Activated T-helper 1 cell treated with anti-CD3 and anti-CD28 coated beads, Interleukin-2, amount 50 U/mL, for 16 hours (primary cell): ENCODE results near the gene VPS51.
A peak's percentile ranks its signal among the peaks of the same experiment; 100 is the strongest.
"Not testable (repeated sequence)": the region's sequence is repeated elsewhere in the genome, so short reads cannot be mapped to it uniquely, and the experiment has no call there.

Experiments used
- DNase-seq, 2 donors: peaks; one replicate each; pipeline ENCODE4 v3.0.0-alpha.2; 2020; ENCODE audit warnings: low read depth in 1 of 2, low spot score in 1 of 2

The VPS51 gene

GRCh38 chr11:65118097-65118837 is 22.3 kb downstream of the VPS51 start:
- no peak for DNase-seq

DNA sequence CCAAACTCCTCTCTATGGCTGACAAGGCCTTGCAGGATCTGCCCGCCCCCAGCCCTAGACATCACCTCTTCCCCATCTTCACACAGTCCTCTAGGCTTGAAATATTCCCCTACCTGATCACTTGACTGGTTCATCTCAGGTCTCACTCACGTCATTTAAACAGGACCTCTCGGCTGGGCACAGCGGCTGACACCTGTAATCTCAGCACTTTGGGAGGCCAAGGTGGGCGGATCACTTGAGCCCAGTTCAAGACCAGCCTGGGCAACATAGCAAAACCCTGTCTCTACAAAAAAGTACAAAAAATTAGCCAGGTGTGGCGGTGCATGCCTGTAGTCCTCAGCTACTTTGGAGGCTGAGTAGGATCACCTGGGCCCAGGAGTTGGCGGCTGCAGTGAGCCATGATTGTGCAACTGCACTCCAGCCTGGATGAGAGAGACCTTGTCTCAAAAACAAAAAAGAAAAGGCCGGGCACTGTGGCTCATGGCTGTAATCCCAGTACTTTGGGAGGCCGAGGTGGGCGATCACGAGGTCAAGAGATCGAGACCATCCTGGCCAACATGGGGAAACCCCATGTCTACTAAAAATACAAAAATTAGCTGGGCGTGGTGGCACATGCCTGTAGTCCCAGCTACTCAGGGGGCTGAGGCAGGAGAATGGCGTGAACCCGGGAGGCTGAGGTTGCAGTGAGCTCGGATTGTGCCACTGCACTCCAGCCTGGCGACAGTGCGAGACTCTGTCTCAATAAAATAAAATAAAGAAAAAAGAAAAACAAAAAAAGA is 23.1 kb downstream of the VPS51 start:
- DNase-seq = not testable (repeated sequence)

GRCh38 chr11:65119670-65119995 is 23.6 kb downstream of the VPS51 start:
- no peak for DNase-seq

DNA sequence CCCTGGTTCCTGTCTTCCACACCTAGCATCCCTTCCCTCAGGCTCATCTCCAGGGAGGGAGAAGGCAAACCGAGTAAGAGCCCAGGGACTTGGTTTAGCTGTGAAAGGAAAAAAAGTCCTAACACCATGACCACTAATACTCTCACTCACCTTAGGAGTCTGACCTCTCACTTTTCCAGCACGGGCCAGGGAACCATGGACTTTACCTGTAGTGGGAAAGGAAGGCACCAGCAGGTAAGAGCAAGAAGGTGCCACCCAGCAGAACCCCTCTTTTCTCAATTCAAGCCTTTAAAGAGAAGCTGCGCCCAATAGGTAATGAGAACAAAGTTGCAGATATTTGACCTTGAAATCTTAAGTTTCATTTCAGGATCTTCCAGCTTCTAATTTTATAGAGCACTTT is 24.8 kb downstream of the VPS51 start:
- no peak for DNase-seq

- no peak for DNase-seq
Observed at GRCh38 chr11:65121447-65121864, 25.4 kb downstream of the VPS51 start.

DNA sequence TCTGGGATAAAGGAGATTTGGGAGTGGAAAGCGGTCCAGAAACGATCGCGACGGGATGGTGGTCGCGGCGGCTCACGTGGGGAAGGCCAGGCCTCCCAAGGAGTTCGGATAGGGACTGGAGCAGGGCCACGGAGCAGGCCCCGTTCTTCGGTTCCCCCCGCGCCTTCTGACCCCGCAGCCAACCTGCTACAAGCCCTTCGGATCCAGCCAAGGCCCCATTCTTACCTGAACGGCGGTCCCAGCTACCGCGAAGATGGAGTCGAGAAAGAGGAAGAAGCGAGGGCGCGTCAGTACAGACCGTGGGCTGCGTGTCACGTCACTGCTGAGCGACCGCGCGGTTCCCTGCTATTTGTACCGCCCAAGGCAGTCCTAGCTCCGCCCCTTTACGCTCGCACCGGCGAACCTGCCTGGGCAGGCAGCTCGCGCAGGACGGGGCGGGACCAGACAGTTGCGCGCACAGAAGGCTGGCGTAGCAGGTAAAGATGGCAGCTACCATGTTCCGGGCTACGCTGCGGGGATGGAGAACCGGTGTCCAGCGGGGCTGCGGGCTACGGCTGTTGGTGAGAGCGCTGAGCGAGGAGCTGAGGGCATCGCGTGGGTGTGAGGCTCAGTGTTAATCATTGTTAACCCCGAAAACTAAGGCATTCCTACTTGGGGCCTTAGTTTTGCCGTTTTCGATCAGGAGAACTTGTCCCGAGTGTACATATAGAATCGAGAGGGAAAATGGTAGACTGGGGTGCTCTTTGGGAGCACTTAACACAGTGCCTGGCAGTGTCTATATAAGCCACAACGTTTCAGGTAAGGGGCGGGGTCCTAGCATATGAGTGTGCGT is 26.1 kb downstream of the VPS51 start, which contains the start of the genes FAU and MRPL49:
TSS of gene FAU (minus strand) at position 270 of the 832 bp plus-strand sequence. CDS start 321 bp downstream, outside the sequence.
TSS of gene MRPL49 (plus strand) at position 457 of the 832 bp plus-strand sequence. CDS start at position 483, 26 bp downstream.
- peak; percentile 98 for DNase-seq

- no peak for DNase-seq
Observed at GRCh38 chr11:65124480-65125196, 28.6 kb downstream of the VPS51 start.

DNA sequence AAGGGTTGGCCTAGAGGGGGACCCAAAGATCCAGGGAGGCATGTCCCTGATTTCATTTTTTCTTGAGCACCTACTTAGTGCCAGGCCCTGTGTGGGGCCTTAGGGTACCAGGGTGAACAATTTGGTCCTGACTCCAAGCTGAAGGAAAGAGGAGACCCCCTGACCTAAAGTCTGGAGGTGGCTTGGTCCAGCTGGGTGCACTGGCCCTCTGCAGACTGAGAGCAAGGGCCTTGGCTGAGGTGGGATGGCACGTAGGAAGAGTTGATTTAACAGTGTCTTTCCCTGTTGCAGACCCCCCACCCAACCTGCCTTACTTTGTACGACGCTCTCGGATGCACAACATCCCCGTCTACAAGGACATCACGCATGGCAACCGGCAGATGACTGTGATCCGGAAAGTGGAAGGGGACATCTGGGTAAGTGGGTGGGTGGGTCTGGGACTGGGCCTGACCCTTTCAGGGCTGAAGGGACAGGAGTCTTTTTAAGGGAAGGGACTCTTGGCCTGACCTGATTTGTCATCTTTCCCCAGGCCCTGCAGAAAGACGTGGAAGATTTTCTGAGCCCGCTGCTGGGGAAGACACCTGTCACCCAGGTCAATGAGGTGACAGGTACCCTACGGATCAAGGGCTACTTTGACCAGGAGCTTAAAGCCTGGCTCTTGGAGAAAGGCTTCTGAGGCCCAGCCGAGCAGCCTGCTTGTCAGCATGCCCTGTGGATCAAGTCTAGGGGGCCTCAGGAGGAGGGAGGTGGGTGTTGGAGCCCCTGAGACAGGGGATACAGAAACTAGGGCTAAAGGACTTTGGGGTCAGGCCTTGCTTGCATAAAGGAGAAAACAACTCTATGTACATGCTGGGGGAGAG is 29.4 kb downstream of the VPS51 start:
- DNase-seq = no peak

- DNase-seq = no peak
Observed at GRCh38 chr11:65126624-65127274, 30.7 kb downstream of the VPS51 start.

- no peak for DNase-seq
Observed at GRCh38 chr11:65127473-65128181, 31.6 kb downstream of the VPS51 start.

- DNase-seq = no peak
Observed at GRCh38 chr11:65128182-65129145, 32.5 kb downstream of the VPS51 start.

GRCh38 chr11:65129649-65130441 is 33.8 kb downstream of the VPS51 start:
- DNase-seq = no peak

DNA sequence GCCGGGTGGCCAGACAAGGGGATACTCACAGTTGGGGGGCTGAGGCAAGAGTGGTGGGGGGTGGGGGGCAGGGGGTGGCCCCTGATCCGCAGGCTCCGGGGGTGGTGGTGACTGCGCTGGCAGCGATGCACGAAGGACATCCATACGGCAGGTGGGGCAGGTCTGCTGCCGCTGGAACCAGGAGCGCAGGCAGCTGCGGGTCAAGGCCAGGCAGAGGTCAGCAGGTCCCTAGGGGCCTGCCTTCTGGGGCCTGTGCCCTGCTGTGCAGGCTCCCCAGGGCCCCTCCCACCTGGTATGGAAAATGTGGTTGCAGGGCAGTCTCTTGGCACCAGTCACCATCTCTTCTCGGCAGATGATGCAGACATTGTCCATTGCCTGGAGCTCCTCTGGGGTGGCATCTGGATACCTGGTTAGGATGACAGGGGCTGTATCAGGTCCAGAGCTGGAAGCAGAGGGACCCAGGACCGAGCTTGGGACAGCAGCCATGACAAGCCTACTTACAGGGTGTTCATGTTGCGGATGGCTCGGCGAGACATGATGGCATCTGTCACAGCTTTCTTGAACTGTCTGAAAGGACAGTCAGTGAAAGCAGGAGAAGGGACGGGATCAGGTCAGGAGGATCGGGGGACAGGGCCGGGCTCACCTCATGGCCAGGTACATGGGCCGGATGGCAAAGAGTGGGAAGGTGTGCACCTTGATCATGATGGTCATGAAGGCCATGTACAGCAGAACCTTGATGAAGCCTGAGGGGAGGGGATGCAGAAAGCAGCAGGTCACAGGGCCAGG is 34.8 kb downstream of the VPS51 start:
- no peak for DNase-seq

GRCh38 chr11:65131417-65131776 is 35.4 kb downstream of the VPS51 start:
- no peak for DNase-seq

DNA sequence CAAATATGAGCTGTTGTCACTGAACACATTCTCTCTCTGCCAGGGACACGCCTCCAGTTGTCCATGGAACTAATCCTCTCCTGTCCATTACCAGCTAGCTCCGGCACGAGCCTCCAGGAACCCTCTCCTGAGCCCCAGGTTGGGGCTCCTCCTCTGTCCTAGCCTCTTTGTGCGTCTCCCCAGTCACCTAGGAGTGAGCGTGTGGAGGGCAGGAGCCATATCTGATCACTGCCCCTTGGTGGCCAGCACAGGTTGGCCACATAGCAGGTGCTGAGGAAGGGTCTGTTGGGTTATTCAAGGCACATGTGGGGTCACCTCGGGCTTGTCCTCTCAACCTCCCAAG is 35.9 kb downstream of the VPS51 start:
- DNase-seq = no peak
